ENCODE data around the gene TFIP11.

TFIP11 gene

GRCh38 chr22:26547426-26547825, 35.2 kb upstream of the TFIP11 start:
- Histone ChIP-seq H3K4me3 (no peak overlapping the region), H3K36me3 (ENCODE audit: insufficient read depth, low read length) (no peaks in the 10 kb centered on the region), H3K27ac (no peak overlapping the region), H3K9ac (ENCODE audit: insufficient read length) (no peak overlapping the region), H3K9me3 (ENCODE audit: low read depth, low read length) (no peaks in the 10 kb centered on the region)
- TF ChIP-seq EZH2 (IDR thresholded peaks at IDR 0.05) (no peak), POLR2AphosphoS5 (IDR thresholded peaks at IDR 0.05; ENCODE audit: borderline replicate concordance, low read depth, low read length) (no peak), FOXP2 (optimal IDR thresholded peaks at IDR 0.05; ENCODE audit: control extremely low read depth, extremely low read length, insufficient read depth) (no peak)
- DNase-seq (ENCODE audit: low read depth, low spot score) = no peak

GRCh38 chr22:26546282-26546681, 34.0 kb upstream of the TFIP11 start:
- Histone ChIP-seq H3K36me3 (ENCODE audit: insufficient read depth, low read length) (no peaks in the 10 kb centered on the region), H3K9ac (ENCODE audit: insufficient read length) (no peak overlapping the region), H3K4me3 (no peak overlapping the region), H3K27ac (no peak overlapping the region), H3K9me3 (ENCODE audit: low read depth, low read length) (no peaks in the 10 kb centered on the region)
- DNase-seq (ENCODE audit: low read depth, low spot score) = no peak
- TF ChIP-seq FOXP2 (optimal IDR thresholded peaks at IDR 0.05; ENCODE audit: control extremely low read depth, extremely low read length, insufficient read depth) = no peak
- no peak for TF ChIP-seq POLR2AphosphoS5 (IDR thresholded peaks at IDR 0.05; ENCODE audit: borderline replicate concordance, low read depth, low read length)
- no peak for TF ChIP-seq EZH2 (IDR thresholded peaks at IDR 0.05)

GRCh38 chr22:26545827-26546226, 33.6 kb upstream of the TFIP11 start:
- Histone ChIP-seq H3K27ac (no peak overlapping the region), H3K4me3 (no peak overlapping the region), H3K36me3 (ENCODE audit: insufficient read depth, low read length) (no peaks in the 10 kb centered on the region), H3K9ac (ENCODE audit: insufficient read length) (no peak overlapping the region), H3K9me3 (ENCODE audit: low read depth, low read length) (no peaks in the 10 kb centered on the region)
- TF ChIP-seq POLR2AphosphoS5 (IDR thresholded peaks at IDR 0.05; ENCODE audit: borderline replicate concordance, low read depth, low read length) (no peak), FOXP2 (optimal IDR thresholded peaks at IDR 0.05; ENCODE audit: control extremely low read depth, extremely low read length, insufficient read depth) (no peak), EZH2 (IDR thresholded peaks at IDR 0.05) (no peak)
- DNase-seq (ENCODE audit: low read depth, low spot score) = no peak

- TF ChIP-seq EZH2 (IDR thresholded peaks at IDR 0.05) = no peak
- no peak for TF ChIP-seq FOXP2 (optimal IDR thresholded peaks at IDR 0.05; ENCODE audit: control extremely low read depth, extremely low read length, insufficient read depth)
- no peak for TF ChIP-seq POLR2AphosphoS5 (IDR thresholded peaks at IDR 0.05; ENCODE audit: borderline replicate concordance, low read depth, low read length)
- H3K36me3 ChIP-seq (ENCODE audit: insufficient read depth, low read length) = no peaks in the 10 kb centered on the region
- no peak overlapping the region for H3K9ac ChIP-seq (ENCODE audit: insufficient read length)
- no peaks in the 10 kb centered on the region for H3K9me3 ChIP-seq (ENCODE audit: low read depth, low read length)
- H3K4me3 ChIP-seq = no peak overlapping the region
- no peak overlapping the region for H3K27ac ChIP-seq
- no peak for DNase-seq (ENCODE audit: low read depth, low spot score)
Observed at GRCh38 chr22:26545385-26545784, 33.1 kb upstream of the TFIP11 start.

GRCh38 chr22:26544489-26544888, 32.2 kb upstream of the TFIP11 start:
- Histone ChIP-seq H3K9ac (ENCODE audit: insufficient read length) (no peak overlapping the region), H3K36me3 (ENCODE audit: insufficient read depth, low read length) (no peaks in the 10 kb centered on the region), H3K27ac (no peak overlapping the region), H3K9me3 (ENCODE audit: low read depth, low read length) (no peaks in the 10 kb centered on the region), H3K4me3 (no peak overlapping the region)
- TF ChIP-seq EZH2 (IDR thresholded peaks at IDR 0.05) (no peak), POLR2AphosphoS5 (IDR thresholded peaks at IDR 0.05; ENCODE audit: borderline replicate concordance, low read depth, low read length) (no peak), FOXP2 (optimal IDR thresholded peaks at IDR 0.05; ENCODE audit: control extremely low read depth, extremely low read length, insufficient read depth) (no peak)
- no peak for DNase-seq (ENCODE audit: low read depth, low spot score)

- H3K4me3 ChIP-seq = no peak overlapping the region
- no peak overlapping the region for H3K9ac ChIP-seq (ENCODE audit: insufficient read length)
- H3K9me3 ChIP-seq (ENCODE audit: low read depth, low read length) = no peaks in the 10 kb centered on the region
- no peaks in the 10 kb centered on the region for H3K36me3 ChIP-seq (ENCODE audit: insufficient read depth, low read length)
- no peak overlapping the region for H3K27ac ChIP-seq
- TF ChIP-seq FOXP2 (optimal IDR thresholded peaks at IDR 0.05; ENCODE audit: control extremely low read depth, extremely low read length, insufficient read depth) (no peak), POLR2AphosphoS5 (IDR thresholded peaks at IDR 0.05; ENCODE audit: borderline replicate concordance, low read depth, low read length) (no peak), EZH2 (IDR thresholded peaks at IDR 0.05) (no peak)
- DNase-seq (ENCODE audit: low read depth, low spot score) = no peak
Observed at GRCh38 chr22:26542831-26543230, 30.6 kb upstream of the TFIP11 start.

- no peak overlapping the region for H3K9ac ChIP-seq (ENCODE audit: insufficient read length)
- H3K27ac ChIP-seq = no peak overlapping the region
- H3K4me3 ChIP-seq = no peak overlapping the region
- no peaks in the 10 kb centered on the region for H3K36me3 ChIP-seq (ENCODE audit: insufficient read depth, low read length)
- DNase-seq (ENCODE audit: low read depth, low spot score) = no peak
- H3K9me3 ChIP-seq (ENCODE audit: low read depth, low read length) = no peaks in the 10 kb centered on the region
- no peak for TF ChIP-seq EZH2 (IDR thresholded peaks at IDR 0.05)
- TF ChIP-seq POLR2AphosphoS5 (IDR thresholded peaks at IDR 0.05; ENCODE audit: borderline replicate concordance, low read depth, low read length) = no peak
- no peak for TF ChIP-seq FOXP2 (optimal IDR thresholded peaks at IDR 0.05; ENCODE audit: control extremely low read depth, extremely low read length, insufficient read depth)
Observed at GRCh38 chr22:26541167-26541819, 29.0 kb upstream of the TFIP11 start.

GRCh38 chr22:26540119-26540518, 27.8 kb upstream of the TFIP11 start:
- no peaks in the 10 kb centered on the region for H3K9me3 ChIP-seq (ENCODE audit: low read depth, low read length)
- H3K27ac ChIP-seq = no peak overlapping the region
- H3K9ac ChIP-seq (ENCODE audit: insufficient read length) = no peak overlapping the region
- DNase-seq (ENCODE audit: low read depth, low spot score) = no peak
- no peaks in the 10 kb centered on the region for H3K36me3 ChIP-seq (ENCODE audit: insufficient read depth, low read length)
- no peak overlapping the region for H3K4me3 ChIP-seq
- TF ChIP-seq POLR2AphosphoS5 (IDR thresholded peaks at IDR 0.05; ENCODE audit: borderline replicate concordance, low read depth, low read length) = no peak
- no peak for TF ChIP-seq EZH2 (IDR thresholded peaks at IDR 0.05)
- TF ChIP-seq FOXP2 (optimal IDR thresholded peaks at IDR 0.05; ENCODE audit: control extremely low read depth, extremely low read length, insufficient read depth) = no peak

- H3K4me3 ChIP-seq = no peak overlapping the region
- H3K36me3 ChIP-seq (ENCODE audit: insufficient read depth, low read length) = no peaks in the 10 kb centered on the region
- no peaks in the 10 kb centered on the region for H3K9me3 ChIP-seq (ENCODE audit: low read depth, low read length)
- TF ChIP-seq POLR2AphosphoS5 (IDR thresholded peaks at IDR 0.05; ENCODE audit: borderline replicate concordance, low read depth, low read length) = no peak
- no peak for TF ChIP-seq EZH2 (IDR thresholded peaks at IDR 0.05)
- TF ChIP-seq FOXP2 (optimal IDR thresholded peaks at IDR 0.05; ENCODE audit: control extremely low read depth, extremely low read length, insufficient read depth) = no peak
- no peak for DNase-seq (ENCODE audit: low read depth, low spot score)
- H3K9ac ChIP-seq (ENCODE audit: insufficient read length) = no peak overlapping the region
- no peak overlapping the region for H3K27ac ChIP-seq
Observed at GRCh38 chr22:26536762-26537134, 24.5 kb upstream of the TFIP11 start.

Data from SK-N-MC (cell line).